Measurements from ENCODE around the gene ASF1B. TPM values are rescaled to one million over a fixed set of nuclear protein-coding genes. Genes with fewer than 3 reads are reported as not detected.
A peak's percentile ranks its signal among the peaks of the same experiment; 100 is the strongest.

The ASF1B gene
- total RNA-seq, 2 experiments from 2014 or later = 0.59 to 0.77 TPM

- H3K4me1 ChIP-seq (ENCODE audit: insufficient read depth, low read length) = peaks cover 65% of the 10 kb centered on the region
- ChIA-PET CTCF (interaction anchor here (1.3 to 4.2 kb wide), 2 partner anchors 20 kb away, joined by 14 to 18 read pairs; partner anchors contain the start of gene ASF1B), POLR2A (interaction anchor here (0.7 to 2.7 kb wide), 12 partner anchors 15 to 369 kb away, joined by 3 to 27 read pairs (median 4); partner anchors contain the start of genes ASF1B, C19orf53, IL27RA and MISP3)
- Mint-ChIP-seq H3K4me1 (ENCODE audit: low read depth) (peaks cover 57% of the 10 kb centered on the region), H3K27me3 (no peaks in the 10 kb centered on the region), H3K4me3 (peak overlapping the region; percentile 93), H3K36me3 (ENCODE audit: low read depth) (peaks cover 13% of the 10 kb centered on the region), H3K9me3 (no peaks in the 10 kb centered on the region), H3K27ac (peak overlapping the region; percentile 89)
- no peaks in the 10 kb centered on the region for H3K9me3 ChIP-seq (ENCODE audit: control insufficient read depth in 1 of 2, insufficient read depth in 1 of 2, low read length in 2 of 2)
- no peak overlapping the region for H3K27ac ChIP-seq (ENCODE audit: low read depth in 1 of 2, low read length in 2 of 2)
- peak overlapping the region; percentile 86 for H3K4me3 ChIP-seq (ENCODE audit: low read length)
- DNase-seq (peak in 5 of 14 experiments; percentile 6 to 63 (median 22)), ATAC-seq (ENCODE audit: poor library complexity) (no peak)
- TF ChIP-seq, protein P1, sequence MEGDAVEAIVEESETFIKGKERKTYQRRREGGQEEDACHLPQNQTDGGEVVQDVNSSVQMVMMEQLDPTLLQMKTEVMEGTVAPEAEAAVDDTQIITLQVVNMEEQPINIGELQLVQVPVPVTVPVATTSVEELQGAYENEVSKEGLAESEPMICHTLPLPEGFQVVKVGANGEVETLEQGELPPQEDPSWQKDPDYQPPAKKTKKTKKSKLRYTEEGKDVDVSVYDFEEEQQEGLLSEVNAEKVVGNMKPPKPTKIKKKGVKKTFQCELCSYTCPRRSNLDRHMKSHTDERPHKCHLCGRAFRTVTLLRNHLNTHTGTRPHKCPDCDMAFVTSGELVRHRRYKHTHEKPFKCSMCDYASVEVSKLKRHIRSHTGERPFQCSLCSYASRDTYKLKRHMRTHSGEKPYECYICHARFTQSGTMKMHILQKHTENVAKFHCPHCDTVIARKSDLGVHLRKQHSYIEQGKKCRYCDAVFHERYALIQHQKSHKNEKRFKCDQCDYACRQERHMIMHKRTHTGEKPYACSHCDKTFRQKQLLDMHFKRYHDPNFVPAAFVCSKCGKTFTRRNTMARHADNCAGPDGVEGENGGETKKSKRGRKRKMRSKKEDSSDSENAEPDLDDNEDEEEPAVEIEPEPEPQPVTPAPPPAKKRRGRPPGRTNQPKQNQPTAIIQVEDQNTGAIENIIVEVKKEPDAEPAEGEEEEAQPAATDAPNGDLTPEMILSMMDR (IDR thresholded peaks at IDR 0.05) = no peak
- H3K36me3 ChIP-seq (ENCODE audit: insufficient read depth, low read length) = no peaks in the 10 kb centered on the region
- intact Hi-C loops (cut with DNase I, micrococcal nuclease) = loop anchor here (1.0 to 5.0 kb wide), 3 partner anchors 26 to 45 kb away; partner anchors contain the start of gene MISP3 (in 1 of the 2)
- no peaks in the 10 kb centered on the region for H3K27me3 ChIP-seq (ENCODE audit: control insufficient read depth in 1 of 2, insufficient read depth in 2 of 2, low read length in 2 of 2)
Measured at GRCh38 chr19:14116918-14117578, 19.3 kb downstream of the ASF1B start.

DNA sequence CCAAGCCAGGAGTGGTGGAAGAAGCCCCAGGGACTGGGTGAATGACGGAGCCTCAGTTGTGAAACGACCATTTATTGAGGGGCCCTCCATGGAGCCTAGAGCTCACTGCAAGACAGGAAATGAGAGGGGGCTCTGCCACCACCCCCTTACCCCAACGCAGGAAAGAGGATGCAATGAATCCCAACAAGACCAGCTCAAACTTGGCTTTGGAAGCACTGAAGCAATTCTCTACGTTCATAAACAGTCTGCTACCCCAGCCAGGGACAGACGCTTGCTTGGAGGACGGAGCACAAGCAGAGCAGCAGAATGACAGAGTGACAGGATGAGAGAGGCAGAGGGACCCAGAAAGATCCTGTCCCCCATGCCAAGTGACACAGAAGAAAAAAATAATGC is 19.9 kb downstream of the ASF1B start:
- peaks cover 62% of the 10 kb centered on the region for H3K4me1 Mint-ChIP-seq (ENCODE audit: low read depth)
- Histone ChIP-seq H3K9me3 (ENCODE audit: control insufficient read depth in 1 of 2, insufficient read depth in 1 of 2, low read length in 2 of 2) (no peaks in the 10 kb centered on the region), H3K27ac (ENCODE audit: low read depth in 1 of 2, low read length in 2 of 2) (no peak overlapping the region), H3K4me1 (ENCODE audit: insufficient read depth, low read length) (peaks cover 70% of the 10 kb centered on the region), H3K36me3 (ENCODE audit: insufficient read depth, low read length) (no peaks in the 10 kb centered on the region), H3K27me3 (ENCODE audit: control insufficient read depth in 1 of 2, insufficient read depth in 2 of 2, low read length in 2 of 2) (no peaks in the 10 kb centered on the region), H3K4me3 (ENCODE audit: low read length) (peak overlapping the region; percentile 86)
- H3K27me3 Mint-ChIP-seq = no peaks in the 10 kb centered on the region
- CTCF ChIA-PET = interaction anchor here (4.2 kb wide), 1 partner anchor 20 kb away, joined by 18 read pairs; the partner anchor contains the start of gene ASF1B
- peak overlapping the region; percentile 68 for H3K27ac Mint-ChIP-seq
- H3K9me3 Mint-ChIP-seq = no peaks in the 10 kb centered on the region
- TF ChIP-seq, protein P1 (IDR thresholded peaks at IDR 0.05) = no peak
- peaks cover 13% of the 10 kb centered on the region for H3K36me3 Mint-ChIP-seq (ENCODE audit: low read depth)
- POLR2A ChIA-PET = interaction anchor here (0.9 to 3.0 kb wide), 3 partner anchors 20 to 36 kb away, joined by 3 to 16 read pairs (median 13); partner anchors contain the start of gene ASF1B
- DNase-seq (no peak), ATAC-seq (ENCODE audit: poor library complexity) (no peak)
- intact Hi-C loops (cut with DNase I, micrococcal nuclease) = loop anchor here (5.0 kb wide), 2 partner anchors 34 to 44 kb away; partner anchors contain the start of gene MISP3 (in 1 of the 2)
- peak overlapping the region; percentile 93 for H3K4me3 Mint-ChIP-seq

GRCh38 chr19:14115756-14116155 is 20.6 kb downstream of the ASF1B start:
- Mint-ChIP-seq H3K9me3 (no peaks in the 10 kb centered on the region), H3K36me3 (ENCODE audit: low read depth) (peaks cover 13% of the 10 kb centered on the region), H3K27me3 (no peaks in the 10 kb centered on the region), H3K27ac (peak overlapping the region; percentile 68), H3K4me3 (peak overlapping the region; percentile 93), H3K4me1 (ENCODE audit: low read depth) (peaks cover 64% of the 10 kb centered on the region)
- no peaks in the 10 kb centered on the region for H3K27me3 ChIP-seq (ENCODE audit: control insufficient read depth in 1 of 2, insufficient read depth in 2 of 2, low read length in 2 of 2)
- ChIA-PET CTCF (interaction anchor here (1.2 to 4.2 kb wide), 2 partner anchors 21 to 44 kb away, joined by 3 to 18 read pairs; partner anchors contain the start of genes ASF1B and MISP3), POLR2A (interaction anchor here (0.9 to 3.0 kb wide), 3 partner anchors 20 to 35 kb away, joined by 3 to 16 read pairs (median 3); partner anchors contain the start of gene ASF1B)
- no peaks in the 10 kb centered on the region for H3K36me3 ChIP-seq (ENCODE audit: insufficient read depth, low read length)
- H3K27ac ChIP-seq (ENCODE audit: low read depth in 1 of 2, low read length in 2 of 2) = no peak overlapping the region
- H3K4me1 ChIP-seq (ENCODE audit: insufficient read depth, low read length) = peaks cover 74% of the 10 kb centered on the region
- intact Hi-C loops (cut with DNase I, micrococcal nuclease) = loop anchor here (2.0 to 5.0 kb wide), 3 partner anchors 23 to 43 kb away; partner anchors contain the start of gene MISP3 (in 1 of the 2)
- no peak for DNase-seq
- H3K4me3 ChIP-seq (ENCODE audit: low read length) = no peak overlapping the region
- H3K9me3 ChIP-seq (ENCODE audit: control insufficient read depth in 1 of 2, insufficient read depth in 1 of 2, low read length in 2 of 2) = no peaks in the 10 kb centered on the region
- ATAC-seq (ENCODE audit: poor library complexity) = no peak
- TF ChIP-seq, protein P1 (IDR thresholded peaks at IDR 0.05) = no peak

All from CD4-positive, alpha-beta T cell (primary cell).